GM19467 (cell line): Measurements from ENCODE around the gene LCN9.
"Not testable (repeated sequence)": the region's sequence is repeated elsewhere in the genome, so short reads cannot be mapped to it uniquely, and the experiment has no call there.

Experiments
- ATAC-seq: cut with Tn5 transposase; IDR thresholded peaks from one replicate; pipeline ENCODE4 v1.9.1; 2021; ENCODE audit warnings: mild to moderate bottlenecking, moderate library complexity; ENCODE audit not compliant: unreplicated experiment

The LCN9 gene, protein sequence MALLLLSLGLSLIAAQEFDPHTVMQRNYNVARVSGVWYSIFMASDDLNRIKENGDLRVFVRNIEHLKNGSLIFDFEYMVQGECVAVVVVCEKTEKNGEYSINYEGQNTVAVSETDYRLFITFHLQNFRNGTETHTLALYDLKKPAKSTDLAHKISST

DNA sequence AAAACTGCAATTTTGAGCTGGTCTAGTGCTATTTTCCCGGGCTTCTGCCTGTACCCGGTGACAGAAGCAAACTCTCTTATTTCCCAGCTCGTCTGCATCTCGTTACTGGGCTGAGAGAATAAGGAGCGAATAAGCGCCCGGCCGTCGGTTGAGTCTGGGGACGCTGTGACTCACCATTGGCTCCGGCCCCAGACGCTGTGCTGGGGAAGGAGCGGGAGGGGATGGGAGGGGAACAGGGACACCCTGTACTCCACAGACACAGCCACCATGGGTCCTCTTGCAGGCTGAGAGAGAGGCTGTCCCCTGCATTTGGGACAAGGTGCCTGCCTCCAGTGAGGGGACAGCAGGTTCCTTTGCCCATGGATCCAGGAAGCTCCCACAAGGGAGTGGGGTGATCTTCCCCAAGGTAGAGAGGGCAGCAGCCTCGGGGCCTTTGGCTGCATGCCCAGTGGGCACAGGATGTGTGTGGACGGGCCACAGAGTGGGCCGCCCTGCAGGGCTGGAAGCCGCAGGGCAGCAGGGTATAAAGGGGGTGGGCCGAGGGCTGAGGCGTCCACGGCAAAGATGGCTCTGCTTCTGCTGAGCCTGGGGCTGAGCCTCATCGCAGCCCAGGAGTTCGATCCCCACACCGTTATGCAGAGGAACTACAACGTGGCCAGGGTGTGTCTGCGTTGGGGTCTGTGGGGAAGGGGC is at the start of gene LCN9:
Gene LCN9, plus strand, starts transcription at position 552 of the 693 bp plus-strand sequence. Its CDS starts 13 bp downstream, at position 565.
- ATAC-seq, result no peak

- ATAC-seq, result no peak
Observed at GRCh38 chr9:135613946-135614805, 48.9 kb upstream of the LCN9 start.

- ATAC-seq, result no peak
Observed at GRCh38 chr9:135614821-135615665, 48.1 kb upstream of the LCN9 start.

- no peak for ATAC-seq
Observed at GRCh38 chr9:135615666-135616618, 47.2 kb upstream of the LCN9 start.

DNA sequence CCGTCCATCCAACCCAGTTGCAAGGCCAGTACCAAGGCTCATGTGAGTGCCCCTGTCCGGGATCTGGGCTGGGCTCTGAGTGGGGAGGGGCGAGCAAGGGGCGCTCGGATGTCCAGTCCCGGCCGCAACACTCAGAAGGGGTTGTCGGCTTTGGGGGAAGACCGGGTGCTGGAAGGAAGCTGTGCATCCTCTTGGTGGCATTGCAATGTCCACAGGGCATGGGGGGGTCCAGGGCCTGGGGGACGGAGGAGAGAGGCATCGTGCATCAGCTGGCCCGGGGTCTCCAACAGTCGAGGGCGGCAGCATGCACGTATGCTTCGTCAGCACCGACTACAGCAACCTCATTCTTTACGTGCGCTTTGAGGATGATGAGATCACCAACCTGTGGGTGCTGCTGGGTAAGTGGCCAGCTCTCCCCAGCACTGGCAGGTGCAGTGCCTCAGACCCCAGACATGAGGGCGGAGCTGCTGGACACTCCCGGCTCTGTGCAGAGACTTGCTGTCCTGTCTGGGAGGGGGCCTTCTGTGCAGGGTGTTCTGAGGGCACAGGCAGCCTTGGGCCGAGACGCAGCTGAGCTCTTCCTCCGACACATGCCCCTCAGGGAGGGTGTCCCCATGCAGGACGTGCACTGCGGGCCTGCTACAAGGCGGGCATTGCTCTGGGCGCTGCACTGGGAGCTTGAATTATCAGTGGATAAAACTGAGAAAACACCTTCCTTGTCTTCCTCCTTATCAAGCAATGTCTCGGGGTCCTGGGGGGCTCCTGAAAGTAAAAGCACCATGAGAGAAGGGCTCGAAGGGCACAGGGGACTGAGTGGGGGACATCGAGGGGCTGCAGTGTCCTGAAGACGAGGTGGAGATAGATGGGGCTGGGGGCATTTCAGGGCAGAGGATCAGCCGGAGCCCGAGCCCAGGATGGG is 46.2 kb upstream of the LCN9 start:
- no peak for ATAC-seq

- ATAC-seq, result no peak
Observed at GRCh38 chr9:135617538-135617900, 45.6 kb upstream of the LCN9 start.

- no peak for ATAC-seq
Observed at GRCh38 chr9:135617991-135618411, 45.1 kb upstream of the LCN9 start.

- no peak for ATAC-seq
Observed at GRCh38 chr9:135618866-135619598, 44.1 kb upstream of the LCN9 start.

DNA sequence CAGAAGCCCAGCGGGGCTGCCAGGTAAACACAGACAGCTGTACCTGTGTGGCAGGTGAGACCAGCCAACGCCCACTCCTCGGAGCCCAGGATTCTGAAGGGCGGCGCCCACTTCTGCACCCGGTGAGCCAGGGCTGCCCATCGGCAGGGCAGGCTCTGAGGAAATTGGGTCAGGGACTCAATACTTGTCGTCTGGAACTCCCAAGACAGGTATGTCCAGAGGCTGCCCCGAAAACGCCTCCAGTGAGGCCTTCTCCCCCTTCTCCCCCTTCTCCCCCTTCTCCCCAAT is 43.6 kb upstream of the LCN9 start:
- no peak for ATAC-seq

DNA sequence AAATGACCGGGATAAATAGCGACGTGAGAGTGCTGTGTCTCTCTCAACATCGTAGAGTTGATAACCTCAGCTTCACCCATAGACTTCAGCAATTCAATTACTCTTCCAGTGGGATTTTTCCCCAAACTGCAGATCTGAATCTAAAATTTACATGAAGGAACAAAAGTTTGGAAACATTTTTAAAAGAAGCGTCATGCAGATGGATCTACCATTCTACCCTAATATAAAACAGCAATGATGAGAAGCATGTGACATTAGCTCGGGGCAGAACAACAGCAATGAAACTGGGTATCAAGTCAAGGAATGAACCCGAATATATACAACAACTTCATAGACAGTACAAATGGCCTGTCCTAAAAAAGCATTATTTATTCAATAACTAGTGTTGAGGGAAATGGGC is 42.6 kb upstream of the LCN9 start:
- no peak for ATAC-seq

DNA sequence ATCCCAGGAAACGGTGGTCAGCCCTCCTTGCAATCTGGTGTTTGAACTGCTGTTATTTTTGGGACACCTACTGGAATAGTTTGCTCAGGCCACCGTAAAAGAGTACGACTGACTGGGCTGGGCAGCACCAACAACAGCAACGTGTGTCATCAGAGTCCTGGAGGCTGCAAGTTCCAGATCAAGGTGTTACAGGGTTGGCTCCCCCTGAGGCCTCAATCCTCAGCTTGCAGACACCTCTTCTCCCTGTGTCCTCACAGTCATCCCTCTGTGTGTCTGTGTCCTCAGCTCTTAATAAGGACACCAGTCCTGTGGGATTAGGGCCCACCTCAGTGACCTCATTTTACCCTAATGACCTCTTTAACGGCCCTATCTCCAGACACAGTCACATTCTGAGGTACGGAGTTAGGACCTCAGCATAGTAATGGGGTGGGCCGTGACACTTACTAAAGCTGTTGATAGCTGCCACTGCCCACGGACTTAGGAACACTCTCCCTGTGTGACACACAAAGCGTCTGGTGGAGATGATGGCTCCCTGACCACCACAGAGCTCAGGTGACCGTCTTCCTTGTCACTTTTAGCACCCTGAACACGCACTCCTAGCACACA is 40.6 kb upstream of the LCN9 start:
- ATAC-seq, result no peak

- ATAC-seq, result no peak
Observed at GRCh38 chr9:135624282-135624681, 38.8 kb upstream of the LCN9 start.

GRCh38 chr9:135632841-135633240 is 30.3 kb upstream of the LCN9 start:
- ATAC-seq, result no peak

GRCh38 chr9:135636930-135637530 is 26.1 kb upstream of the LCN9 start:
- not testable (repeated sequence) for ATAC-seq

GRCh38 chr9:135639196-135639595 is 23.9 kb upstream of the LCN9 start, which contains the start of gene GLT6D1:
GLT6D1 (minus strand) TSS chr9:135639540; CDS start chr9:135639187, 353 bp downstream.
- no peak for ATAC-seq

- no peak for ATAC-seq
Observed at GRCh38 chr9:135641047-135641446, 22.1 kb upstream of the LCN9 start.

GRCh38 chr9:135641745-135642144 is 21.4 kb upstream of the LCN9 start:
- no peak for ATAC-seq
